ENCODE measurements around the gene DNAJC12.

The DNAJC12 gene

DNA sequence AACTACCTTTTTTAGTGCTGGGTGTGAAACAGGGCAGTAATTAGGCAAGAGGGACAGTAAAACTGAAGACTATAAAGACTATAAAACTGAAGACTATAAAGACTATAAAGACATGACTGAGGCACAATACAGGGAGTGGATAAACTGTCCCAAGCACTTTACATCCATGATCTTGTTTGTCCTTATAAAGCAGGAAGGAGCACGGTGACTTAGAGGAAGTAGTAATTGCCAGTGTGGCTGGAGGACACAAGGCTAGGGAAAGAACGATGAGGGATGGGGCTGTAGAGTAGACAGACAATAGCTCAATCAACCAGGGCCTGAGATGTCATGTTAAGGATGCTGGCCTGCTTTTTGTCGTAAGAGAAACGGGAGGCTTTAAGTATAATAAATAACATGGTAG lies 26.0 kb downstream of the DNAJC12 start:
- no peak for TF ChIP-seq GATA2 (IDR thresholded peaks at IDR 0.05; ENCODE audit: low read depth, low read length)
- TF ChIP-seq GATA3 (IDR thresholded peaks at IDR 0.05; ENCODE audit: low read depth, low read length) = no peak

DNA sequence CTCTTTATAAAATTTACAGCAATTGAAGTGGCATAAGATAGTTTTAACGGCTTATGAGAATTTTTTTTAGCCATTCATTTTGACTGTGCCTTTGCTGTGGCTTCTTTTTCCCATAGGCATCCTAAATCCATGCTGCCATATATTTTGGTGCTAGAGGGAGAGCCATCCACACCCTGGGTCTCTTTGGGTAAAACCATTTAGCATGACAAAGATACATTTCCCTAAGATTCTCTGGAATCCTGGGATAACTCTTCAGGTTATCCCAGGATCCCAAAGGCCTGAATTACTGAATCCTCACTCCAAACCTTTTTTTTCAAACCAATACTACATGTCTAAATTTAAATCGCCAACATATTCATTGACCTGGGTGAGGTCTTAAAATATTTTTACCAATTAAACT lies 28.9 kb downstream of the DNAJC12 start:
- TF ChIP-seq GATA2 (IDR thresholded peaks at IDR 0.05; ENCODE audit: low read depth, low read length) = no peak
- no peak for TF ChIP-seq GATA3 (IDR thresholded peaks at IDR 0.05; ENCODE audit: low read depth, low read length)

DNA sequence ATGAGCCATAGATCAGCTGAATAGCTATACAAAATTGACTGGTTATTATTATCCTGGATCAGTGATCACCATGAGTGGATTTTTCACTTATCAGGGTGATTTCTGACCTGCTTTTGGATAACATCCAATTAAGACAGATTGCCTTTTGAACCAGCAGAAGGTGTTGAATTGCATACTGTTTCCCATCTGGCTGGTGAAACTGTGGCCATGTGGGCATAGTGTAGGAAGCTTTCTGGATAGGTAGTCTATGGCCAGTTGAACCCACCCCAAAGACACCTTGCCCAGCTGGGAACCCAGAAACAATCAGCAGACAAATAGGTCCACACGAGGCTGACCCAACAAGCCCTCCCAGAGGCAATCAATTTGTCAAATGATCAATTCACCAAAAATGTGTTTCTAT lies 29.3 kb downstream of the DNAJC12 start:
- TF ChIP-seq GATA3 (IDR thresholded peaks at IDR 0.05; ENCODE audit: low read depth, low read length) (no peak), GATA2 (IDR thresholded peaks at IDR 0.05; ENCODE audit: low read depth, low read length) (no peak)

DNA sequence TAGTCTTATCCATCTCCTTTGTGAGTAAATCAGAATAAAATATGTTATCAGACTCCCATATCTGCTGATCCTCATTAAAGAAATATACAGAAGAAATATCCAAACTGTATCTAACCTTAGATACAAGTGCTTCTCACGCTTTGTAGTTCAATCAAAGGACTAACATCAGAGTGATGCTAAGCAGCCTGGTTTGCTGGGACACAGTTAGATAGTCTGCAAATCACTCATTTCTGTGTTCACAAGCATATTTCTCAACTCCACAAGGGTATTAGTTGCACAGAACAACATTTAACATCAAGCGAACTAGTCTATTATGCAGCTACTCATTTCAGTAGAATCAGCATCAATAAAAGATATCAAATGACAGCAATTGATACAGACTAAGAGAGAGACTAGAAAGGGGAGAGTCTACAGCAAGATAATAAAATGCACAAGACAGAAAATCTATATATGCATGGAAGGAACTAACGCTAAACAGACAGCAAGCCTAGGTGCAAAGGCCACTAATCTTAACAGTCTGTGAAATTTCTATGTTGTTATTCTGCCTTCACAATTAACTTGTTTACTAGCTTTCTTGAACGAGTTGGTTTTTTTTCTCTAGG lies 30.0 kb downstream of the DNAJC12 start:
- TF ChIP-seq GATA2 (IDR thresholded peaks at IDR 0.05; ENCODE audit: low read depth, low read length) = no peak
- no peak for TF ChIP-seq GATA3 (IDR thresholded peaks at IDR 0.05; ENCODE audit: low read depth, low read length)

DNA sequence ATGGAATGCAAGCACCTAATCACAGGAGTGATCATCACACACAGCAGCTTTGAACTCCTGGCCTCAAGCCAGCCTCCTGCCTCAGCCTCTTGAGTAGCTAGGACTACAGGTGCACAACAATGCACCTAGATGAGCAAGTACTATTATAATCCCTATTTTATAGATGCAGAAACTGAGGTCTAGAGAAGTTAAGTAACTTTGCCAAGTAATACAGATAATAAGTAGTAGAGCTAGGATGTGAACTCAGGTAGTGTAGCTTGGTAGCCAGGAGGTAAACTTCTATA lies 33.7 kb downstream of the DNAJC12 start:
- TF ChIP-seq GATA3 (IDR thresholded peaks at IDR 0.05; ENCODE audit: low read depth, low read length) = no peak
- no peak for TF ChIP-seq GATA2 (IDR thresholded peaks at IDR 0.05; ENCODE audit: low read depth, low read length)

DNA sequence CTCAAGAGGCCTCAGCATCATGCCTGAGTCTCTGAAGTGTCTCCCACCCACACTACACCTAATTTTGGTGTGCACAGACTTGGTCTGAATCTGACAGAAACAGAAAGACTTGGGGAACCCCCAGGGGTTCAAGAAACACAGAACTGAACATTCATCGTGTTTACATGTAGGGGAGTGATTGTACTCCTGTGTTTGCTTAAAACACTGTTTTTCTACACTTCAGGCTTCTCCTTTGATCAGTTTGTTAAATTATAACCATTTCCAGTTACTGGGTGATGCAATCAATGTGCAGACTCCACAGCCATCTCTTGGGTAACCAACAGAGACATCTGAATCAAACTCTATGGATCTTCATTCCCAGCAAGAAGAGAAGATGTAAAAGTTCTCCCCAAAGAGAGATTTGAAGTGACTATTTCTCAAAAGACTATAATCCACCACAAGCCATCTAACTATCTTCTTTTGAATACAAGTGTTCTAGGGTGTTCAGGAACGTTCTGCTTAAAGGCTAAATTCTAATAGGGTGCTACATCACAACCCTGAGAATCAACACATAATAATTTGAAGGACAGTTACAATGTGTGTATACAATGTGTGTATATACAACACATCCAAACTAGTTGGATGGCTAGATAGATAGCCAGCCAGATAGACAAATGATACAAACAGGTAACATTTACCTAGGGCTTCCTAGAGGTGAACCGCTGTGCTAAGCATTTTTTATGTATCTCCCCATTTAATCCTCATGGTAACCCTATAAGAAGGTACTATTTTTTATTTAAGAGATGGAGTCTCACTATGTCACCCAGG lies 34.2 kb downstream of the DNAJC12 start:
- TF ChIP-seq GATA3 (IDR thresholded peaks at IDR 0.05; ENCODE audit: low read depth, low read length) = no peak
- TF ChIP-seq GATA2 (IDR thresholded peaks at IDR 0.05; ENCODE audit: low read depth, low read length) = no peak

DNA sequence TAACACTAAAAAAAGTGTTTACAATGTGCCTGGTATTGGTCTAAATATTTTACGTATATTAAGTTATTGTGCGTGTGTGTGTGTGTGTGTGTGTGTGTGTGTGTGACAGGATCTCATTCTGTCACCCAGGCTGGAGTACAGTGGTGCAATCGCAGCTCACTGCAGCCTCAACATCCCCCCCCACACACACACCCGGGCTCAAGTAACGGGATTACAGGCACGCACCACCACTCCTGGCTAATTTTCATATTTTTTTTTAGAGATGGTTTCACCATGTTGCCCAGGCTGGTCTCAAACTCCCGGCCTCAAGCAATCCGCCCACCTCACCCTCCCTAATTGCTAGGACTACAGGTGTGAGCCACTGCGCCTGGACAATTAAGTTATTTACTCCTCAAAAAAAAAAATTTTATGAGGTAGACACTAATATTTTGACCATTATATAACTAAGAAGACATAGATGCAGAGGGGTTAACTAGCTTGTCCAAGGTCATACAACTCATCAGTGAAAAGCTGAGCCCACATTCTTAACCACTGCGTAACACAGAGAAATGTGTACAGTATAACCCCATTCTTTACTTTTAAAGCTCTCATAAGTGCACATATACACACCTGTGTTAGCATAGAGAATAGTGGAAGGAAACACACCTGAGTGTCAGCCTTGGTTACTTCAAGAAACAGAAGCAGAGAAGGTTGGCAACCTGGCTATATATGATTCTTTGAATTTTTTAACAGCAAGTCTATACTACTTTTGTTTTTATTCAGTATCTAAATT lies 35.0 kb downstream of the DNAJC12 start:
- TF ChIP-seq GATA2 (IDR thresholded peaks at IDR 0.05; ENCODE audit: low read depth, low read length) = no peak
- no peak for TF ChIP-seq GATA3 (IDR thresholded peaks at IDR 0.05; ENCODE audit: low read depth, low read length)

DNA sequence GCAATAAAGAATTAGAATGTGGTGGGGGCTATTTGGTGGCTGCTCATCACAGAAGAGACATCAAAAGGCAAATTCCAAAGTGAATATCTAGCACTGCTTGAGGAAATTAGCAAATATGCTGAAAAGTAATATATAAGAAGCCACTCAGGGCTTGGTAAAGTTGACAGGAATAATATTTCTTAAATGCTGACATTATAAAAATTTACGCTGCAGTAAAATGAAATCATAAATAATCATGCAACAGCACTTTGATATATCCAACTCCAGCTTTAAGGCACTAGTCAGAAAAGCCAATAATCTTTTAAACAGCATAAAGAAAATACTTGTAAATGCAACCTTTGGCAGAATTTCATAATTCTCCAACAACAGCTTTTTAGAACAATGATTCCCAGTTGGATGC lies 36.9 kb downstream of the DNAJC12 start:
- TF ChIP-seq GATA3 (IDR thresholded peaks at IDR 0.05; ENCODE audit: low read depth, low read length) (no peak), GATA2 (IDR thresholded peaks at IDR 0.05; ENCODE audit: low read depth, low read length) (no peak)

DNA sequence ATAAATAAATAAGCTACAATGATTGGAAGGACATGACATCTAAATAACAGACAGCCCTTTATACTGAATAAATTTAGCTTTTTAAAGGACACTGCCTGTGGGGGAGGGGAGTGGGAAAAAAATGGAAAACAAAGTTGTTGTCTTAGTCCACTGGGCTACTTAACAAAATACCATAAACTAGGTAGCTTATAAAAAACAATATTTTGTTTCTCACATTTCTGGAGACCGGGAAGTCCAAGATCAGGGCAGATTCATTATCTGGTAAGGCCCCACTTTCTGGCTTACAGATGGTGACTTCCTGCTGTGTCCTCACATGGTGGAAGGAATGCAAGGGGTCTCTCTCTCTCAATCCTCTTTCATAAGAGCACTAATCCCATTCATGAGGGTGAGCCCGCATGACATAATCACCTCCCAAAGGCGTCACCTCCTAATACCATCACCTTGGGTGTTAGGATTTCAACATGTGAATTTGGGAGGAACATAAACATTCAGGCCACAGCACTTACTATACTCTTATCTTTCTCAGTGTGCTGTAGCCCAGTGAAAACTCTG lies 43.0 kb downstream of the DNAJC12 start:
- no peak for TF ChIP-seq GATA3 (IDR thresholded peaks at IDR 0.05; ENCODE audit: low read depth, low read length)
- no peak for TF ChIP-seq GATA2 (IDR thresholded peaks at IDR 0.05; ENCODE audit: low read depth, low read length)

DNA sequence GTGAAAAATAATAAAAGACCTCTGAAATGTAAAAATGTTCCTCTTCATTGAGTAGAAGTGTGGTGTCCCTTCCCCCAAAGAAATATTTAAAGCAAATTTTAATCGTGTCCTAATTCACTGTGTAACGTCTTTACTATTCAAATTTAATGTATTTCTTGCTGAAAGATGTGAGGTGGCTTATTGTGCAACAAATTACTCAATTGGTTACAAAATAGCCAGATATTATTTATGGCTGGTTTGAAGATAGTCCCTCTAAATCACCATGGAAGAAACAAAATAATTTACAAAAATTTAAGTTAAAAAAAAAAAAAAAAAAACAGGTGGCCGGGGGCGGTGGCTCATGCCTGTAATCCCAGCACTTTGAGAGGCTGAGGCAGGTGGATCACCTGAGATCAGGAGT lies 43.7 kb downstream of the DNAJC12 start:
- no peak for TF ChIP-seq GATA3 (IDR thresholded peaks at IDR 0.05; ENCODE audit: low read depth, low read length)
- TF ChIP-seq GATA2 (IDR thresholded peaks at IDR 0.05; ENCODE audit: low read depth, low read length) = no peak

DNA sequence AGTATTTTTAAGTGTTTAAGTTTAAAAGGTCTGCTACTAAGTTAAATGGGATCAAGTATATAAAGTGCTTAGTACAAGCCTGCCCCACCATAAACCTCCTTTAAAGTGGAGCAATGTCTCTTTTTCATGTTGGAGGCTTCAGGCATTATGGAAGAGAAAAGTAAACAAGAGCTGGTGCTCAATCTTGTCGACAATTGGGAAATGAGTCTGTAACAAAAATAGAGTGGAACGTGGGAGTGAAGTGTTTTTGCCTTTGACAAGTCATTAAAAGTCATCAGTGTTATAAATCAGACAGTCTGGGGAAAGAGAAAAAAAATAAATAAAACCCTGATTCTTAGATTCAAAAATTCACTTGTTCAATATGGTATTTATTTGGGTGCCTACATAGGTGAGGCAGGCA lies 44.7 kb downstream of the DNAJC12 start:
- no peak for TF ChIP-seq GATA2 (IDR thresholded peaks at IDR 0.05; ENCODE audit: low read depth, low read length)
- TF ChIP-seq GATA3 (IDR thresholded peaks at IDR 0.05; ENCODE audit: low read depth, low read length) = no peak

DNA sequence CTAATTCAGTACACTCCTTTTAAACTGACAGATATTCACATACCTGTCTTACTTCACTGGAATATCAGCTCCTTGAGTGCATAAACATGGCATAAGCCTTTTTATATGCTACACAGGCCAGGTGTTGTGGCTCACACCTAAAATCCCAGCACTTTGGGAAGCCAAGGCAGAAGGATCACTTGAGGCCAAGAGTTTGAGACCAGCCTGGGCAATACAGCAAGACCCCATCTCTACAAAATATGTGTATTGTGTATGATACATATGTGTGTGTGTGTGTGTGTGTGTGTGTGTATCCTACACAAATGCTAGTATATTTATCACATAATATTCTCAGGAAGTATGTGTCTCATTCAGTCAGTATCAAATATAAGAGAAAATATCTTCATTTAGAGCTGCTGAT lies 45.3 kb downstream of the DNAJC12 start:
- TF ChIP-seq GATA3 (IDR thresholded peaks at IDR 0.05; ENCODE audit: low read depth, low read length) (no peak), GATA2 (IDR thresholded peaks at IDR 0.05; ENCODE audit: low read depth, low read length) (no peak)

DNA sequence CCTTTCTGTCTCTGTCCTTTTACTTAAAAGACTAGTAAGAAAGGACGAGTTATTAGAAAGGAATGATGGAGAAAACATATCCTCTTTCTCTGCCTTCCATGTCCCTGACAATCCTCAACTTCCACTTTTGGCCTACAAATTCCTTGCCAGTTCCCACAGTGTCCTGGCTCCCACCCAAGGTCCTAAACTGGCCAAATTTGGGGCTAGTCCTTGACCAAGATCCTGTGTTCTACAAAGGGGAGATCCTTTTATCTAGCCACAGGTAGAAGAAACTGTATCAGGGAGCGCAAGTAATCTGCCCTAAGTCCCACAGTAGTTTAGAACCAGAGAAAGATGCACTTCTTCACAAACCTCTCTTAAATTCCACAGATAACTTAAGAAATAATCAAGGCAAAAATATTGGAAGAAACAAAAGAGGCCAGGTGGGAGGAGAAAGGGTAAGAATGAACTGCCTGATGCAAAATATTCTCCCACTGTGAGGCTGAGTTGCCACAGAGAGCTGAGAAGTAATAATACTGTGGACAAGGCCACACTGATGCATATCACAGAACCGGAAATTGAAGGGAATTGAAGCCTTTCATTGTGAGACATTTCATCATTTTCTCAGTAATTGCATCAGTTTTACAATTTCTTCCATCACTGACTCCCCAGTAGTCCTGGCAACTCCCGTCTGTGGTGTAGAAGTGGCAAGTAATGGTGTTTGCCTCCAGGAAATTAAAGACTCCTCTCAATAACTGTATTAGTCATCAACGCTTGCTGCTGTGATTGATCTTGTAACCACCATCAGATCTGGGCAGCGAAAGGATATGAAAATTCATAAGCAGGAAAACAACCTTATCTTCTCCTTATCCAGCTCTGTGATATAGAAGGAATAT lies 47.2 kb downstream of the DNAJC12 start:
- TF ChIP-seq GATA3 (IDR thresholded peaks at IDR 0.05; ENCODE audit: low read depth, low read length) = no peak
- no peak for TF ChIP-seq GATA2 (IDR thresholded peaks at IDR 0.05; ENCODE audit: low read depth, low read length)

DNA sequence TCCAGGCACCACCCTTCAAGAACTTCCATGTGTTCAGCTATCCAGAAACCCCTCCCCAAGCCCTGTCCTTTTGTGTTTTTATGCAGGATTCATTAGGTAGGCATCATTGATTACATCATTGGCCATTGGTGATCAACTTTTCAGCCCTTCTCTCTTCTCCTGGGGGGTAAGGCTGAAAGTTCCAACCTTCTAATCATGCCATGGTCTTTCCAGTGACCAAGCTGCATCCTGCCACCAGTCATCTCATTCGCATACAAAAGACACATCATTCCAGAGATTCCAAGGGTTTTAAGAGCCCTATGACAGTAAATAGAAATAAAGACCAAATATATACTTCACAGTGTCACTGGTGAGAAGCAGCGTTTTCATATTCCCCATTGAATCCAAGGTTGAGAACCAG lies 48.2 kb downstream of the DNAJC12 start:
- no peak for TF ChIP-seq GATA3 (IDR thresholded peaks at IDR 0.05; ENCODE audit: low read depth, low read length)
- no peak for TF ChIP-seq GATA2 (IDR thresholded peaks at IDR 0.05; ENCODE audit: low read depth, low read length)

Measured in SH-SY5Y (cell line).